ENCODE results near the gene ADCK2.
"Not testable (repeated sequence)": the region's sequence is repeated elsewhere in the genome, so short reads cannot be mapped to it uniquely, and the experiment has no call there.

Gene ADCK2

GRCh38 chr7:140698477-140698876, 25.7 kb downstream of the ADCK2 start:
- FAIRE-seq: no peak
- DNase-seq (ENCODE audit: insufficient read length, low spot score): no peak
- TF ChIP-seq POLR2AphosphoS5 (IDR thresholded peaks at IDR 0.05; ENCODE audit: low read depth, low read length): no peak
- TF ChIP-seq PAX5 (IDR thresholded peaks at IDR 0.05; ENCODE audit: insufficient read depth, low read length, severe bottlenecking): no peak
- no peak for TF ChIP-seq SPI1 (IDR thresholded peaks at IDR 0.05; ENCODE audit: low read depth, low read length)
- TF ChIP-seq POU2F2 (IDR thresholded peaks at IDR 0.05; ENCODE audit: low read depth, low read length): no peak
- TF ChIP-seq TAF1 (IDR thresholded peaks at IDR 0.05; ENCODE audit: low read depth, low read length): no peak
- TF ChIP-seq POLR2A (IDR thresholded peaks at IDR 0.05; ENCODE audit: low read depth, low read length): no peak

- no peak for FAIRE-seq
- TF ChIP-seq POLR2A (IDR thresholded peaks at IDR 0.05; ENCODE audit: low read depth, low read length) (no peak), TAF1 (IDR thresholded peaks at IDR 0.05; ENCODE audit: low read depth, low read length) (no peak), POU2F2 (IDR thresholded peaks at IDR 0.05; ENCODE audit: low read depth, low read length) (no peak), SPI1 (IDR thresholded peaks at IDR 0.05; ENCODE audit: low read depth, low read length) (no peak), POLR2AphosphoS5 (IDR thresholded peaks at IDR 0.05; ENCODE audit: low read depth, low read length) (no peak), PAX5 (IDR thresholded peaks at IDR 0.05; ENCODE audit: insufficient read depth, low read length, severe bottlenecking) (no peak)
- no peak for DNase-seq (ENCODE audit: insufficient read length, low spot score)
These were observed 30.0 kb downstream of the ADCK2 start for GRCh38 chr7:140702774-140703173.

GRCh38 chr7:140704205-140704604, 31.5 kb downstream of the ADCK2 start:
- TF ChIP-seq SPI1 (IDR thresholded peaks at IDR 0.05; ENCODE audit: low read depth, low read length) (no peak), POU2F2 (IDR thresholded peaks at IDR 0.05; ENCODE audit: low read depth, low read length) (no peak), TAF1 (IDR thresholded peaks at IDR 0.05; ENCODE audit: low read depth, low read length) (no peak), POLR2A (IDR thresholded peaks at IDR 0.05; ENCODE audit: low read depth, low read length) (no peak), POLR2AphosphoS5 (IDR thresholded peaks at IDR 0.05; ENCODE audit: low read depth, low read length) (no peak), PAX5 (IDR thresholded peaks at IDR 0.05; ENCODE audit: insufficient read depth, low read length, severe bottlenecking) (no peak)
- FAIRE-seq (no peak), DNase-seq (ENCODE audit: insufficient read length, low spot score) (no peak)

GRCh38 chr7:140707132-140707531, 34.4 kb downstream of the ADCK2 start:
- TF ChIP-seq POLR2AphosphoS5 (IDR thresholded peaks at IDR 0.05; ENCODE audit: low read depth, low read length): no peak
- TF ChIP-seq PAX5 (IDR thresholded peaks at IDR 0.05; ENCODE audit: insufficient read depth, low read length, severe bottlenecking): no peak
- TF ChIP-seq POLR2A (IDR thresholded peaks at IDR 0.05; ENCODE audit: low read depth, low read length): no peak
- TF ChIP-seq POU2F2 (IDR thresholded peaks at IDR 0.05; ENCODE audit: low read depth, low read length): no peak
- TF ChIP-seq SPI1 (IDR thresholded peaks at IDR 0.05; ENCODE audit: low read depth, low read length): no peak
- no peak for TF ChIP-seq TAF1 (IDR thresholded peaks at IDR 0.05; ENCODE audit: low read depth, low read length)
- DNase-seq (ENCODE audit: insufficient read length, low spot score): no peak
- FAIRE-seq: no peak

GRCh38 chr7:140708764-140709163, 36.0 kb downstream of the ADCK2 start:
- not testable (repeated sequence) for DNase-seq (ENCODE audit: insufficient read length, low spot score); FAIRE-seq

GRCh38 chr7:140712392-140712791, 39.6 kb downstream of the ADCK2 start:
- FAIRE-seq; DNase-seq (ENCODE audit: insufficient read length, low spot score): not testable (repeated sequence)

- no peak for TF ChIP-seq PAX5 (IDR thresholded peaks at IDR 0.05; ENCODE audit: insufficient read depth, low read length, severe bottlenecking)
- no peak for TF ChIP-seq TAF1 (IDR thresholded peaks at IDR 0.05; ENCODE audit: low read depth, low read length)
- no peak for TF ChIP-seq SPI1 (IDR thresholded peaks at IDR 0.05; ENCODE audit: low read depth, low read length)
- no peak for TF ChIP-seq POU2F2 (IDR thresholded peaks at IDR 0.05; ENCODE audit: low read depth, low read length)
- no peak for TF ChIP-seq POLR2AphosphoS5 (IDR thresholded peaks at IDR 0.05; ENCODE audit: low read depth, low read length)
- no peak for TF ChIP-seq POLR2A (IDR thresholded peaks at IDR 0.05; ENCODE audit: low read depth, low read length)
- FAIRE-seq (no peak), DNase-seq (ENCODE audit: insufficient read length, low spot score) (no peak)
These were observed 41.7 kb downstream of the ADCK2 start for GRCh38 chr7:140714331-140715040.

- no peak for FAIRE-seq
- DNase-seq (ENCODE audit: insufficient read length, low spot score): no peak
- TF ChIP-seq SPI1 (IDR thresholded peaks at IDR 0.05; ENCODE audit: low read depth, low read length) (peak; percentile 55), TAF1 (IDR thresholded peaks at IDR 0.05; ENCODE audit: low read depth, low read length) (no peak)
These were observed 47.0 kb downstream of the ADCK2 start for GRCh38 chr7:140719721-140720120.

- DNase-seq (ENCODE audit: insufficient read length, low spot score): no peak
- FAIRE-seq: no peak
- TF ChIP-seq SPI1 (IDR thresholded peaks at IDR 0.05; ENCODE audit: low read depth, low read length) (no peak), PAX5 (IDR thresholded peaks at IDR 0.05; ENCODE audit: insufficient read depth, low read length, severe bottlenecking) (no peak), POLR2A (IDR thresholded peaks at IDR 0.05; ENCODE audit: low read depth, low read length) (no peak), POU2F2 (IDR thresholded peaks at IDR 0.05; ENCODE audit: low read depth, low read length) (no peak), TAF1 (IDR thresholded peaks at IDR 0.05; ENCODE audit: low read depth, low read length) (no peak), POLR2AphosphoS5 (IDR thresholded peaks at IDR 0.05; ENCODE audit: low read depth, low read length) (no peak)
These were observed 49.5 kb downstream of the ADCK2 start for GRCh38 chr7:140722254-140722653.

GRCh38 chr7:140723006-140723405, 50.3 kb downstream of the ADCK2 start:
- TF ChIP-seq SPI1 (IDR thresholded peaks at IDR 0.05; ENCODE audit: low read depth, low read length): no peak
- no peak for TF ChIP-seq POLR2A (IDR thresholded peaks at IDR 0.05; ENCODE audit: low read depth, low read length)
- TF ChIP-seq PAX5 (IDR thresholded peaks at IDR 0.05; ENCODE audit: insufficient read depth, low read length, severe bottlenecking): no peak
- no peak for TF ChIP-seq POLR2AphosphoS5 (IDR thresholded peaks at IDR 0.05; ENCODE audit: low read depth, low read length)
- TF ChIP-seq POU2F2 (IDR thresholded peaks at IDR 0.05; ENCODE audit: low read depth, low read length): no peak
- no peak for TF ChIP-seq TAF1 (IDR thresholded peaks at IDR 0.05; ENCODE audit: low read depth, low read length)
- no peak for DNase-seq (ENCODE audit: insufficient read length, low spot score)
- no peak for FAIRE-seq

All from GM12891 (cell line).